NOMO-1 treated with dmso at 0.1 percent for 144 hours (cell line): ENCODE data around the gene ARHGEF10L.

Source experiments
- DNase-seq: peaks from one replicate; lab custom pipeline; 2025; ENCODE audit not compliant: unreplicated experiment; lab: John Stamatoyannopoulos, UW

Gene ARHGEF10L

GRCh38 chr1:17672226-17672625 lies 132.7 kb downstream of the ARHGEF10L start:
- no peak for DNase-seq

- no peak for DNase-seq
These were observed 134.0 kb downstream of the ARHGEF10L start for GRCh38 chr1:17673329-17674072.

GRCh38 chr1:17674726-17675500 lies 135.4 kb downstream of the ARHGEF10L start:
- no peak for DNase-seq

GRCh38 chr1:17675744-17676143 lies 136.2 kb downstream of the ARHGEF10L start:
- DNase-seq, result no peak

- DNase-seq, result no peak
These were observed 137.0 kb downstream of the ARHGEF10L start for GRCh38 chr1:17676387-17677060.

- no peak for DNase-seq
These were observed 138.5 kb downstream of the ARHGEF10L start for GRCh38 chr1:17678011-17678410.

GRCh38 chr1:17679856-17680255 lies 140.4 kb downstream of the ARHGEF10L start:
- DNase-seq, result no peak

GRCh38 chr1:17680308-17680707 lies 140.8 kb downstream of the ARHGEF10L start:
- no peak for DNase-seq

GRCh38 chr1:17682400-17682799 lies 142.9 kb downstream of the ARHGEF10L start:
- DNase-seq, result no peak

- DNase-seq, result no peak
These were observed 144.1 kb downstream of the ARHGEF10L start for GRCh38 chr1:17683598-17683997.

GRCh38 chr1:17684810-17685209 lies 145.3 kb downstream of the ARHGEF10L start:
- no peak for DNase-seq

- no peak for DNase-seq
These were observed 146.8 kb downstream of the ARHGEF10L start for GRCh38 chr1:17686258-17686657.

GRCh38 chr1:17687145-17687544 lies 147.6 kb downstream of the ARHGEF10L start:
- no peak for DNase-seq

- DNase-seq, result no peak
These were observed 148.8 kb downstream of the ARHGEF10L start for GRCh38 chr1:17688217-17688810.

GRCh38 chr1:17689011-17689410 lies 149.5 kb downstream of the ARHGEF10L start:
- DNase-seq, result no peak

GRCh38 chr1:17690906-17691634 lies 151.6 kb downstream of the ARHGEF10L start:
- no peak for DNase-seq

GRCh38 chr1:17692645-17693044 lies 153.1 kb downstream of the ARHGEF10L start:
- DNase-seq, result no peak

- DNase-seq, result no peak
These were observed 157.2 kb downstream of the ARHGEF10L start for GRCh38 chr1:17696417-17697301.

GRCh38 chr1:17697458-17697857 lies 158.0 kb downstream of the ARHGEF10L start:
- no peak for DNase-seq

- DNase-seq, result no peak
These were observed 160.1 kb downstream of the ARHGEF10L start for GRCh38 chr1:17699581-17699980.
